ENCODE results near the gene UPK2.

UPK2 gene

DNA sequence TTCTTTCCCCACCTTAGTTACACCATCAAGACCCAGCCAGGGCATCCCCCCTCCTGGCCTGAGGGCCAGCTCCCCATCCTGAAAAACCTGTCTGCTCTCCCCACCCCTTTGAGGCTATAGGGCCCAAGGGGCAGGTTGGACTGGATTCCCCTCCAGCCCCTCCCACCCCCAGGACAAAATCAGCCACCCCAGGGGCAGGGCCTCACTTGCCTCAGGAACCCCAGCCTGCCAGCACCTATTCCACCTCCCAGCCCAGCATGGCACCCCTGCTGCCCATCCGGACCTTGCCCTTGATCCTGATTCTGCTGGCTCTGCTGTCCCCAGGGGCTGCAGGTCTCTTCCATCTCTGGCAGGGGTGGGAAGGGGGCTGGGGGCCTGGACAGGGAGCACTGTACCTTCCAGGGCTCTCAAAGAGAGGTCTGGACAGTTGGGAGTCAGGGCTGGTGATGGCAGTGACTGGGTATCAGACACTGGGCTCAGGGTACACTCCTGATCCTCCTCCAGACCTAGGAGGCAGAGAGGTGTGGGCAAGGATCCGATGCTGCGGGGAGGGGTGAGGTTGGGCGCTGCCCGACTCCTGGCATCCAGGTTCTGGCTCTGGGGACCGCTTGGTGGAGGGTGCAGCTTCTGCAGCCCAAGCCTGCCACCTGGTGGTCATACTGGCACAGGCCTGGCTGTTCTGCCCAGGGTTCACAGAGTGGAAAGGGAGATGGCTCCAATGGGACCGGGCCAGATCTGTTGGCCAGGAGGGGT is at the start of gene UPK2:
Gene UPK2, plus strand, starts transcription at position 205 of the 753 bp plus-strand sequence. Its CDS starts 53 bp downstream, at position 258.
- ATAC-seq = peak; percentile 98
- Mint-ChIP-seq H3K9me3 (no peaks in the 10 kb centered on the region), H3K4me1 (peaks cover 8% of the 10 kb centered on the region), H3K27ac (no peak within 1 kb of the TSS), H3K4me3 (no peak within 1 kb of the TSS), H3K27me3 (peaks cover 6% of the 10 kb centered on the region), H3K36me3 (ENCODE audit: low read depth) (no peaks in the 10 kb centered on the region)
- peak; percentile 93 for DNase-seq

DNA sequence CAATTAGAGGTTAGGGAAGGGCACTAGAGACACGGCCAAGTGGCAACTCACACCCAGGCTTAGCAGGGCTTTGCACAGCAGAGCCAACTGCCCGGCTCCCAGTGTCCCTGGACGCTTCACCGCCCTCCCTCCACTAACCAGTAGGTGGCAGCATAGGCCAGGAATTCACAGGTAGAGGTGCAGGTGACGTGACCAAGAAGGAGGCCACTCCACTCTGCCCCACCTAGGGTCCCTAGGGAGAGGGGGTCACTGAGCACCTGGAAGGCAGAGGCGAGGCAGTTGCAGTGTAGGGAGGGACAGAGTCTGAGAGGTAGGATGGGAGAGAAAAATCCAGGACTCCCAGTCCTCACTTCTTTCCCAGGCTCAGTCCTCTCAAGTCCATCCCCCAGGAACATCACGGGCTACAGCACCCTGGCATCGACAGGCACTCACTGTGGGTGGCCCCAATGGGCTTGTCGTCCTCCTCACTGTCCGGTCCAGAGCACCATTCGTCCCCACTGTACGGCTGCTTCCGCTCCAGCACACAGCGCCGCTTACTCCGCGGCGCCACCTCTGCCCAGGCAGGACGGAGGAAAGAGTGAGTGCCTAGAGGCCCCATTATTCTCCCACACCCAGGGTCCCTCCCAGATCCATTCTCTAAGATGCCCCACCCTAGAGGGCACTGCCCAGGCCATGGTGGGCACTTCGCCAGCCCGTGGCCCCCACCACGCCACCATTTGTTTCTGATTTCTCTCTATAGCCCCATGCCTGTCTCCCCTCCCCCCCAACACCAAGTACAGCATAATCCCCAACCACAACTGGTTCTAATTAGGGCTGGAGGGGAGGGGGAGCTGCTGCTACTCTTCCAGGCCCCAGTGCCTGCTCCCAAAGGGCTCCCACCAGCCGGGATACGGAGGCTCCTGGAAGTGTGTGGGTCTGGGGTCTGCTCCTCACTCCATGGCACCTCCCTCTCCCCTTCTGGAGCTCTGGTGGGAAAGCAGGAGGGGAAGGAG is 48.8 kb upstream of the UPK2 start:
- peak overlapping the region; percentile 57 for H3K27ac Mint-ChIP-seq
- ATAC-seq = peak; percentile 59
- H3K36me3 Mint-ChIP-seq (ENCODE audit: low read depth) = peaks cover 9% of the 10 kb centered on the region
- H3K9me3 Mint-ChIP-seq = no peaks in the 10 kb centered on the region
- H3K4me3 Mint-ChIP-seq = no peak overlapping the region
- H3K4me1 Mint-ChIP-seq = peaks cover 41% of the 10 kb centered on the region
- no peaks in the 10 kb centered on the region for H3K27me3 Mint-ChIP-seq
- DNase-seq = peak; percentile 89

DNA sequence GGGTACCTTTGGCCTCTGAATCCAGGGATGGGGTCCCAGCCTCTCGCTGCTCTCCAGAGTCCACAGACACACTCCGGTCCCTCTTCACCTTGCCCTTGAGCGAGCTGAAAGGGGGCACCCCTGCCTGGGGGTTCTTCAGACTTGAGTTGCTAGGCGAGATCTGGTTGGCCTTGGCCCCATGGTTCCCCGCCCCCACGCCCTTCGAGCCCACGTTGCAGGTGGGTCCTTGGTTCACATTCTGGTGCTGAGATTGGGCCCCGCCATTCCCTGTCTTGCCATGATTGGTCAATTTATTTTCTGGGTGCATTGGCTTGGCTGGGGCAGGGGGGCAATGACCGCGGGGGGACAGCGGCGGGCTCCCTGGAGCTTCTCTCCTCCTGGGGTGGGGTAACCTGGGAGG is 47.8 kb upstream of the UPK2 start:
- H3K36me3 Mint-ChIP-seq (ENCODE audit: low read depth) = peaks cover 9% of the 10 kb centered on the region

DNA sequence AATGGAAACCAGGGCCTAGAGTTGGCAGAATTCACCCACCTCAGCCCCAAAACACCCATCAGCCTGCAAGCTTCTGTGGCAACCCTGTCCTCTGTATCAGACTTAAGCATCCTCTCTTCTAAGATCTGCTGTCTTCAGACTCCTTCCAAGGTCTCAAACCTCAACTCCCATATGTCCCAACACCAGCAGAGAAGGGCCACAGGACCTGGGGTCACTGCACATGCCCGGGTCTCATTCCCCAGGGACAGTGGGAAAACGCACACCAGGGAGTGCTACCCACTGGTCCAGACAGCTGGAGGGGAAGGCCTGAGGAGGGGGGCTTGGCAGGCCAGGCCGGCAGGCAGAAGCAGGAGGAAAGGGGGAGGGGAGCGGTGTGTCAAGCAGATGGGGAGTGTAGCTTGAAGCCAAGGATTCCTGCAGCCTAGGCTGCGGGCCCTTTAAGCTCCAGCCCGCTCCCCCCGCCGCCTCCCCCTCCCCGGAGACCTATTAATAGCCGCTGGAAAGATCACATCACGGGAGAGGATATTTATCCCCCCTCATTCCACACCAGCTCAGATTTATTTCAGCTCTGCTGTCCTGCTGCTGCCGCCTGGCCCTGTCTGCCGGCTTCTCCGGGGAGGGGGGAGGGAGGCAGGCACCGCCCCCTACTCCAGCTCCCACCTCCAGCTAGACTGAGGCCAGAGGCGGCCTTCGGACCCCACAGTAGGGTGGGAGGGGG is 47.0 kb upstream of the UPK2 start:
- Mint-ChIP-seq H3K36me3 (ENCODE audit: low read depth) (peaks cover 9% of the 10 kb centered on the region), H3K27me3 (no peaks in the 10 kb centered on the region), H3K27ac (peak overlapping the region; percentile 37), H3K9me3 (no peaks in the 10 kb centered on the region), H3K4me3 (no peak overlapping the region), H3K4me1 (peaks cover 57% of the 10 kb centered on the region)
- ATAC-seq (no peak), DNase-seq (no peak)

More for the DNA sequence above, 47.8 kb upstream of the UPK2 start:
- Mint-ChIP-seq H3K9me3 (no peaks in the 10 kb centered on the region), H3K4me3 (no peak overlapping the region), H3K27me3 (no peaks in the 10 kb centered on the region), H3K4me1 (peaks cover 50% of the 10 kb centered on the region), H3K27ac (no peak overlapping the region)
- ATAC-seq = no peak
- DNase-seq = no peak

DNA sequence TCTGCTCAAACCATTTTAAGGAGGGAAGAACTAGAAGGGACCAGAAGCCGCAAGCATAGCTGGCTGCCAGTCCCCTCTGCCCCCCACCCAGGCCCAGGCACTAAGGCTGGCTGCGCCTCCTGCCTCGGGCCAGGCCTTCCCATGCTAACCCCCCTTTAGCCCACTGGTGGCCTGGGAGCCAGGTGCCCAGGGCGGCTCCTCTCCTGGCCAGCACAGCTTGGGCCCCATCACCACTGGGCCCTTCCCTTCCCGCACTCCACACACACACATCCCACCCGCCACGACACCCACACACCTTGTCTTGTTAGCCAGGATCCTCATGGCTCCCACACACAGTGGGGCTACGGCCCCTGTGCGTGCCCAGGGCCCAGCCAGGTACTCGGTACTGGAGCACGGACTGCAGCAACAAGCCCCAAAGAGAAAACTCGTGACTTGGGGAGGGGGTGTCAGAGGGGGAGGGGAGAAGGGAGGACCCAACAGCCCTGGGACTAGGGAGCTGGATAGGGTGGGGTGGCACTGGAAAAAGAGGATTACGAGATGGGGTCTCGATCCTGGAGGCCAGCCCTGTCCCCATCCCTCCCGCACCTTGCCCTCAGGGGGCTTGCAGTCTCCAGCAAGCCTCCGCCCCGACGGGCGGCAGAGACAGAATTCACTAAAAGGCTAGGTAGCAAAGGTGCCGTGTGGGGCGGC is 46.3 kb upstream of the UPK2 start:
- peaks cover 64% of the 10 kb centered on the region for H3K4me1 Mint-ChIP-seq
- peak overlapping the region; percentile 61 for H3K4me3 Mint-ChIP-seq
- no peaks in the 10 kb centered on the region for H3K9me3 Mint-ChIP-seq
- peaks cover 9% of the 10 kb centered on the region for H3K36me3 Mint-ChIP-seq (ENCODE audit: low read depth)
- no peaks in the 10 kb centered on the region for H3K27me3 Mint-ChIP-seq
- no peak for DNase-seq
- ATAC-seq = no peak
- H3K27ac Mint-ChIP-seq = no peak overlapping the region

DNA sequence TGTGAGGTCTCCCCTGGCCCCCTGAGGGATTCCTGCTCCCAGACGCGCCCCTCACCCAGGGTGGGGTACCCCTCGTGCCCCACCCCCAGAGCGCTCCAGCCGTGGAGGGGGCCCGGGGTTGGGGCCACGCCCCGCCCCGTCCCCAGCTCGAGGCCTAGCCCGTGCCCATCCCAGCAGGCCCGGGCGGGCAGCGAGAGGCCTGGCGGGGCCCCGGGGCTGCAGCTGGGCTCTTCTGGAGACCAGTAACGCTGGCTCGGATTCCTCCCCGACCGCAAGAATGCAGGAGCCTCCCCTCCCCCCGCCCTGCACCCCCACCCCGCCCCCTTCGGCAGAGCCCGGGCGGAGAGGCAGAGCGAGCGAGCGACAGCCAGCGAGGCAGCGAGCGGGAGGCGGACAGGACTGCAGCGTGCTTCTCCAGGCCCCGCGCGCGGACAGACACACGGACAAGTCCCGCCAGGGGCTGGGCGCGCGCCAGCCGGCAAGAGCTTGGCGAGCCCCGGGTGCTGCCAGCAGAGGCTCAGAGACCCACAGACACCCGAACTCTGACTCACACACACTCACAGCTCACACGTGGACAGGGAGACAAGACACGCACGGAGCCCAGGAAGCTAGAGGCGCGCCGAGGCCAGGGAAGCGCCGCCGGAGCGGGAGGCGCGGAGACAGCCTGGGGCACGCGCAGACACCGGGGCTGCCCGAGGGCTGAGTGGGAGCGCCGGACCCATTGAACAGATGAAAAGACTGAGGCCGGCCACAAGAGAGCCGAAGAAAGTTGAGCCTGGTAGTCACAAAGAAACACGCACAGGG is 45.6 kb upstream of the UPK2 start:
- Mint-ChIP-seq H3K36me3 (ENCODE audit: low read depth) (peaks cover 9% of the 10 kb centered on the region), H3K9me3 (no peaks in the 10 kb centered on the region), H3K4me1 (peaks cover 71% of the 10 kb centered on the region), H3K27me3 (no peaks in the 10 kb centered on the region), H3K4me3 (peak overlapping the region; percentile 81), H3K27ac (peak overlapping the region; percentile 97)
- DNase-seq (no peak), ATAC-seq (no peak)

DNA sequence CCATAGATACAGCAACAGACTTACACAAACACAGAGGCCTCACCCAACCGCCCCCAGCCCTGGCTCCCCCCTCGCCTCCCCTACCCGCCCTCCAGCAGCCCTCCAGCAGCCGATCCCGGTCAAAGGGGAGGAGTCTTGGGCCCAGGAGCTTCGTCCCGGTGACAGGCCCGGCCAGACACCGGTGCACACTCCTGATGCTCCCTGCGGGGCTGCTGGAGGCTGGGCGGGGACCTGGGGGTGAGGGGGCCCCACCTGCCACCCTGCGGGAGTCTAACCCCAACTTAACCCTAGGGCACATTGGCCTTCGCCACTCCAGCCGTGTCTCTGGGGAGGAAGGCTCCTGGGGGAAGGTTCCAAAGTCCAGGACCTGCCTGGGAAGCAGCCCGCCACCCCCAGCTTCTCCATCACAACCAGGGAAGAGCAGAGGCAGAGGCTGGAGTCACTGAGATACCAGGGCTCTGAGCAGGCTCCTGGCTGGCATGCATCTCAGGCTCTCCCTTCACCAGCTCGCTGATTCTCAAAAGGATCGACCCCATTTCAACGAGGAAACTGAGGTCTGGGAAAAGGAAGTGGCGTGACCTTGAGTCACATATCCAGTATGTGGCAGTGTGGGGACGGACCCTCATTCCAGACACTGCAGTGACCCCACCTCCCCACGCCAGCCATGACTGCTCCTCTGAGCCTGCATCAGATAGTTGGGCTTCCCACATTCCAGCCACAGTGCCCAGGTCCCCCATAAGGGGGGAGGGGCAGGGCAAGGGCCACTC is 44.8 kb upstream of the UPK2 start:
- Mint-ChIP-seq H3K4me1 (peaks cover 79% of the 10 kb centered on the region), H3K4me3 (peak overlapping the region; percentile 81), H3K36me3 (ENCODE audit: low read depth) (peaks cover 9% of the 10 kb centered on the region), H3K27ac (peak overlapping the region; percentile 97), H3K27me3 (no peaks in the 10 kb centered on the region), H3K9me3 (no peaks in the 10 kb centered on the region)
- peak; percentile 0 for ATAC-seq
- DNase-seq = no peak

DNA sequence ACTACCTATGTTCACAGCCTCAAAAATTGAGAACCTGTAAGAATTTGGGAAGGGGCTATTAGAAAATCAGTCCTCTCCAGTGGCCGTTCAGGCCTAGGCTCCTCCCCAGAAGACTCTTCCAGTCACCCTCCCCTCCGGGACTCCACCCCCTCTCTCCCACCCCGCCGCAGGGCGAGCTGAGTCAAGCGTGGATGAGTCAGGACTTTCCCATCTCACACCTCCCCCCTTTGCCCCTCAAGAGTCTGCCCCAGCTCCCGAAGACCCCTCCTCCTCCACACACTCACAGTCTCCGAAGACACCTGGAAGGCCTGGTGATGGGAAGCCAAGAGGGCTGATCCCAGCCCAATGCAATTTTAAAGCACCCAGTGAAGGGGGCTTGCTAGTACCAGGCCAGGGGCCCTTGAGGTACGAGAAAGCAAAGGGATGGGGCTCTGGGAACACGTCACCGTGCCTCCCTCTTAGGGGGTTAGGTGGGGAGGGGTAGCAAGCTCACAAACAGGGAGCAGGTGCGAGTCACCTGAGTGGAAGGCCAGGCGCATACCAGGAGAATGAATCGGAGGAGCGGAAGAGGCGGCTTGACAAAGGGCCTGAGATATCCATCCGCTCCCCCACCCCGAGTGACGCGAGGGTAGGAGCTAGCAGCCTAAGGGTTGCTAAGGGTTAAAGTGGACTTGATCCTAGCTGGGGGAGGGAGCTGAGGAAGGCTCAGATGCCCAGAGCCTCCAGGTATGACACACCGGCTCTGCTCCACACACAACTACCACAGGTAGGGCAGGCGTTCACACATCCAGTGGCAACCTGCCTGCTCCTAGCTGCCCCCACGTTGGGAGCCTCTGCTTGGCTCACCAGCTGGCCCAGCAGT is 44.0 kb upstream of the UPK2 start:
- peak; percentile 87 for DNase-seq
- peaks cover 5% of the 10 kb centered on the region for H3K36me3 Mint-ChIP-seq (ENCODE audit: low read depth)
- peak; percentile 60 for ATAC-seq
- H3K4me3 Mint-ChIP-seq = peak overlapping the region; percentile 81
- no peaks in the 10 kb centered on the region for H3K9me3 Mint-ChIP-seq
- H3K27ac Mint-ChIP-seq = peak overlapping the region; percentile 97
- H3K4me1 Mint-ChIP-seq = peaks cover 82% of the 10 kb centered on the region
- H3K27me3 Mint-ChIP-seq = no peaks in the 10 kb centered on the region

DNA sequence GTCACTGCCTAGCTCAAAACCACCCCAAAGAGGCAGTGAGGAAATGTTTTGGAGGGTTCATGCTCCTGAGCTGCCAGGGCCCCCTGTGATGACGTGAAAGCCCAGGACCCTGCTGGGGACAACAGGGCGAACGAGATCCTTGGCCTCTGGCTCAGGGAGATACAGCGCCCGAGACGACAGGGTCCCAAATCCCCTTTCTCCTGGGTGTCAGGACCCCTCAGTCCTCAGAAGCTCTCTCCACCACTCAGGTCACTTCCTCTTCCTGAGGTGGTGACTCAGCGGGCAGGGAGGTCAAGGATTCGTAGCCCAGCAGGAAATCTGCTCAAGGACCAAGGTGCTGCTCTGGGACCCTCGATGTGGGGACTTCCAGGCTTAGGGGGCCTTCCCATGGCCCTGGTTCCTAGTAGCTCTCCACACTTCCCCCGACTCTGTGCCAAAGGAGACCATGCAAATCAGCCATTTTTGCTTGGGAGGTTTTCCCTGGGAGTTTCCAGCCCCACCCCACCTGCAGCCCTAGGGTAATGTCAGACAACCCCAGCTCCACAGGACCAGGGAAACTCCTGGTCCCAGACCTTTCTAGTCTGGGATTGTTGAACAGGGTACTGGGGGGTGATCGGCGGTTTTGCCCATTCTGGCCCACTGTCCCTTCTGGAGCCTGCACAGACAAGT is 43.2 kb upstream of the UPK2 start:
- Mint-ChIP-seq H3K4me1 (peaks cover 83% of the 10 kb centered on the region), H3K27me3 (no peaks in the 10 kb centered on the region), H3K27ac (peak overlapping the region; percentile 97), H3K4me3 (peak overlapping the region; percentile 81), H3K36me3 (ENCODE audit: low read depth) (no peaks in the 10 kb centered on the region), H3K9me3 (no peaks in the 10 kb centered on the region)
- DNase-seq (peak; percentile 60), ATAC-seq (no peak)

DNA sequence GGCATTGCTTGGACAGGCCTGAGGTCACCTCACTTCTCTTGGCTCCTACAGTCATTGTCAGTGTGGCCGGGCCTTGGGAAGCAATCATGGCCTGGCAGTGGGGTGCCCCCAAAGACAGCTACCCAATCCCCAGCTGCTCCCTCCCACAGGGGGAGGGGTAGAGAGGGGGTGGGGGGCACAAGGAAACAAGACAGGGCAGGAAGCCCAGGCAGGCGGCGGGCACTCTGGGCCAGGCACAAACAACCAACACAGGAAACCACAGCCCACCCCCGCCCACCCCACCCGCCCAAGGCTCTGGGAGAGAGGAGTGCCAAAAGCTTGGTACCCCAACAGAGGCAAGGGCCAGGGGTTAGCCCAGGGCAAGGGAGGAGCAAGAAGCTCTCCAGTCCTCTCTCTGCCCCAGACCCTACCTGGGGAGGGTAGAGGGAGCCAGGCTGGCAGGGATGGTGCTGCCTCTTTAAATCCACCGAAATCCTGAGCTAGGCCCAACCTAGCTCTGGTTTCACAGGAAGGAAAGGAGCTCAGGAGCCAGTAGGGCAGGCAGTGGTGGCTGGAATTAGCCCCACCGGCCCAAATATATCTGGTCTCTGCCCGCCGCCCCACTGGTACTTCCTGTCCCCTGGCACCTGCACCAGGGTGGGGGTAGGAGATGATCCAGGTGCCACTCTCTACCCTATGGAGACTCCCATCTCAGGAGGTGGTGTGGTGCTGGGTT is 42.5 kb upstream of the UPK2 start:
- DNase-seq (peak; percentile 62), ATAC-seq (no peak)
- Mint-ChIP-seq H3K27ac (peak overlapping the region; percentile 97), H3K4me3 (peak overlapping the region; percentile 81), H3K36me3 (ENCODE audit: low read depth) (no peaks in the 10 kb centered on the region), H3K27me3 (no peaks in the 10 kb centered on the region), H3K4me1 (peaks cover 85% of the 10 kb centered on the region), H3K9me3 (no peaks in the 10 kb centered on the region)

DNA sequence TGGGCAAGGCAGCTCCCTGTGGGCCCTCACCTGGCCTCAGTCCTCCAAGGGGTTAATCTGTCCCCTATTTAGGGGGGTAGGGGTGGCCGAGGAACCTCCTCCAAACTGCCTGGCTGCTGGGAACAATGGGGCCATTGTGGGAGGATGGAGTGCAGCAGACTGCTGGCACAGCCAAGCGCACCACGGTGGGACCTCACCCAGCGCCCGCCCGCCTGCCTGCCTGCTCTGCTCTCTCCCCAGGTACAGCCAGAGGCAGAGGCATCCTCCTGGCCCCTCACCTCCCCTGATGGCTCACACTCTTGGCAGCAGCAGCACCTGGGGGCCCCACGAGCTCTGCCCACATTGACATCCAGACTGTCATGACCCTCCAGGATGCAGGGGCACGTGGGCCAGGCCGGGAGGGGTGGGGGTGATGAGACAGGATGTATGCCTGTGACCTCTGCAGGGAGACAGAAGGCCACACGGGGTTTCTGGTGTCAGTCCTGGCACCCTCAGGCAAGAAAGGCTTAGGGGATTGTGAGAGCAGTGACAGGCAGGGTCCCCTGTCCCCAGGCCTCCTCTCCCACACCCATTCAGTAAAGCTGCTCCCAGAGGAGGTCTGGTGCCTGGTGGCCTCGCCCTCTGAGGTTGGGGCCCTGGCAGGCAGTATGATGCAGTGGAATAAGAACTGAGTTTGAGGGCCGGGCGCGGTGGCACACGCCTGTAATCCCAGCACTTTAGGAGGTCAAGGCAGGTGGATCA is 41.8 kb upstream of the UPK2 start:
- DNase-seq = peak; percentile 77
- ATAC-seq = peak; percentile 30
- Mint-ChIP-seq H3K9me3 (no peaks in the 10 kb centered on the region), H3K4me3 (peak overlapping the region; percentile 67), H3K27me3 (no peaks in the 10 kb centered on the region), H3K4me1 (peaks cover 84% of the 10 kb centered on the region), H3K27ac (peak overlapping the region; percentile 97), H3K36me3 (ENCODE audit: low read depth) (no peaks in the 10 kb centered on the region)

Data from activated naive CD8-positive, alpha-beta T cell treated with anti-CD3 and anti-CD28 coated beads, Interleukin-2, amount 50 U/mL, for 24 hours (primary cell).